OCI-LY7 (cell line): ENCODE data around the gene TBC1D17.

Source experiments
- EZH2phosphoT487 ChIP-seq: fragments of 200-600 bp; sonication (generic); IDR thresholded peaks from 2 replicates; pipeline ENCODE4 v1.6.1; 2018; ENCODE audit warnings: low read depth, borderline replicate concordance, mild to moderate bottlenecking, mixed run types, antibody characterized with exemption, low read length, moderate library complexity, mixed read lengths
- TF ChIP-seq, protein P1 (sequence below): fragments of 200-600 bp; sonication (generic); conservative IDR thresholded peaks from 2 replicates; pipeline ENCODE4 v1.5.1; 2014; ENCODE audit warnings: mild to moderate bottlenecking, antibody characterized with exemption, low read length, moderate library complexity, mixed read lengths

DNA sequence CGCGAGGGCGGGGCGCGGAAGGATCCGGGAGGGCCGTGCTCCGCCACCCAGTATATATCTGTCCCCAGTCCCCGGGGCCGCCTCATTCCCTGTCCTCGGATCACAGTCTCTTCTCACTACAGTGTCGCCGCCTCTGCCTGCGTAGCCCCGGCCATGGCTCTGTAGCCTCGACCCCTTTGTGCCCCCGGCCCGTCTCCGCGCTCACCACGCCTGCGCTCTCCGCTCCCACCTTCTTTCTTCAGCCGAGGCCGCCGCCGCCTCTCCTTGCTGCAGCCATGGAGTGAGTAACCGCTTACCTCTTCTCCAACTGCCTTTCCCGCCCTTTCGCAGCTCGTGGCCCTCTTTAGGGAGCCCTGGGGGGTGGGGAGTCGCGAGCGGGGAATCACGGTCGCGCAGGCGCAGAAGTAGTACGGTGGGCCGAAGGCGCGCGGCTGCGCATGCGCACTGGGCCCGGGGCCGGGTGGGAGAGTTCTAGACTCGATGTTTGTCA, 51.7 kb downstream of the TBC1D17 start, which contains the start of the genes ATF5 and NUP62:
- TF ChIP-seq, protein P1, sequence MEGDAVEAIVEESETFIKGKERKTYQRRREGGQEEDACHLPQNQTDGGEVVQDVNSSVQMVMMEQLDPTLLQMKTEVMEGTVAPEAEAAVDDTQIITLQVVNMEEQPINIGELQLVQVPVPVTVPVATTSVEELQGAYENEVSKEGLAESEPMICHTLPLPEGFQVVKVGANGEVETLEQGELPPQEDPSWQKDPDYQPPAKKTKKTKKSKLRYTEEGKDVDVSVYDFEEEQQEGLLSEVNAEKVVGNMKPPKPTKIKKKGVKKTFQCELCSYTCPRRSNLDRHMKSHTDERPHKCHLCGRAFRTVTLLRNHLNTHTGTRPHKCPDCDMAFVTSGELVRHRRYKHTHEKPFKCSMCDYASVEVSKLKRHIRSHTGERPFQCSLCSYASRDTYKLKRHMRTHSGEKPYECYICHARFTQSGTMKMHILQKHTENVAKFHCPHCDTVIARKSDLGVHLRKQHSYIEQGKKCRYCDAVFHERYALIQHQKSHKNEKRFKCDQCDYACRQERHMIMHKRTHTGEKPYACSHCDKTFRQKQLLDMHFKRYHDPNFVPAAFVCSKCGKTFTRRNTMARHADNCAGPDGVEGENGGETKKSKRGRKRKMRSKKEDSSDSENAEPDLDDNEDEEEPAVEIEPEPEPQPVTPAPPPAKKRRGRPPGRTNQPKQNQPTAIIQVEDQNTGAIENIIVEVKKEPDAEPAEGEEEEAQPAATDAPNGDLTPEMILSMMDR = no peak
- TF ChIP-seq EZH2phosphoT487 = no peak
